LHCN-M2 (cell line): Measurements from ENCODE around the gene DNAJC4. TPM values are rescaled to one million over a fixed set of nuclear protein-coding genes. Genes with fewer than 3 reads are reported as not detected.

Experiments
- DNase-seq: peaks from one replicate; pipeline ENCODE4 v3.0.0-alpha.2; 2012; ENCODE audit warnings: low read depth
- polyA plus RNA-seq: library from polyadenylated mRNA; unstranded; fragments of >200 nt; gene quantifications from one replicate; pipeline ENCODE4 v1.2.1, GENCODE V29; 2012; ENCODE audit warnings: missing spikeins
- total RNA-seq: library from RNA; depleted of rRNA; stranded (reverse); fragments of >200 nt; gene quantifications from 2 replicates; pipeline ENCODE4 v1.2.3, GENCODE V29; 2014; rRNA removed

Gene DNAJC4
- total RNA-seq, result 4.4 and 8.3 TPM in 2 replicates
- 7.8 TPM for polyA plus RNA-seq

GRCh38 chr11:64230171-64230984 lies at the start of gene DNAJC4:
Gene DNAJC4, plus strand, starts transcription at chr11:64230548. Its CDS starts 307 bp downstream, at chr11:64230855.
- peak; percentile 69 for DNase-seq

- peak; percentile 34 for DNase-seq
Observed at GRCh38 chr11:64180891-64181290, 49.5 kb upstream of the DNAJC4 start.

GRCh38 chr11:64181506-64182411 lies 48.6 kb upstream of the DNAJC4 start:
- peak; percentile 94 for DNase-seq

GRCh38 chr11:64183890-64184289 lies 46.5 kb upstream of the DNAJC4 start:
- no peak for DNase-seq

- peak; percentile 83 for DNase-seq
Observed at GRCh38 chr11:64185175-64185692, 45.1 kb upstream of the DNAJC4 start.

- DNase-seq, result peak; percentile 100
Observed at GRCh38 chr11:64185693-64186491, 44.5 kb upstream of the DNAJC4 start, which contains the start of gene STIP1. Gene STIP1, plus strand, starts transcription at chr11:64186171. Its CDS starts 91 bp downstream, at chr11:64186262.

- no peak for DNase-seq
Observed at GRCh38 chr11:64186492-64187165, 43.7 kb upstream of the DNAJC4 start.

GRCh38 chr11:64192434-64192833 lies 37.9 kb upstream of the DNAJC4 start:
- no peak for DNase-seq

- DNase-seq, result no peak
Observed at GRCh38 chr11:64196626-64197025, 33.7 kb upstream of the DNAJC4 start.

GRCh38 chr11:64198511-64198910 lies 31.8 kb upstream of the DNAJC4 start:
- DNase-seq, result no peak

GRCh38 chr11:64201543-64201942 lies 28.8 kb upstream of the DNAJC4 start:
- no peak for DNase-seq

- DNase-seq, result no peak
Observed at GRCh38 chr11:64202992-64203391, 27.4 kb upstream of the DNAJC4 start.

- no peak for DNase-seq
Observed at GRCh38 chr11:64203421-64204079, 26.8 kb upstream of the DNAJC4 start.

GRCh38 chr11:64204080-64204440 lies 26.3 kb upstream of the DNAJC4 start:
- no peak for DNase-seq

GRCh38 chr11:64204464-64204989 lies 25.8 kb upstream of the DNAJC4 start:
- DNase-seq, result peak; percentile 97

GRCh38 chr11:64206457-64207255 lies 23.7 kb upstream of the DNAJC4 start, which contains the start of gene FERMT3:
Gene FERMT3, plus strand, starts transcription at chr11:64206721. Its CDS starts 644 bp downstream, at chr11:64207365.
- DNase-seq, result no peak

- DNase-seq, result peak; percentile 92
Observed at GRCh38 chr11:64207256-64208085, 22.9 kb upstream of the DNAJC4 start.
